ENCODE results near the gene TCL1A.
"Not testable (repeated sequence)": the region's sequence is repeated elsewhere in the genome, so short reads cannot be mapped to it uniquely, and the experiment has no call there.

The TCL1A gene

GRCh38 chr14:95713596-95714371, at the start of gene TCL1A:
TCL1A (minus strand) TSS chr14:95714125; CDS start chr14:95714066, 59 bp downstream.
- no peak for DNase-seq (ENCODE audit: low read depth)

DNA sequence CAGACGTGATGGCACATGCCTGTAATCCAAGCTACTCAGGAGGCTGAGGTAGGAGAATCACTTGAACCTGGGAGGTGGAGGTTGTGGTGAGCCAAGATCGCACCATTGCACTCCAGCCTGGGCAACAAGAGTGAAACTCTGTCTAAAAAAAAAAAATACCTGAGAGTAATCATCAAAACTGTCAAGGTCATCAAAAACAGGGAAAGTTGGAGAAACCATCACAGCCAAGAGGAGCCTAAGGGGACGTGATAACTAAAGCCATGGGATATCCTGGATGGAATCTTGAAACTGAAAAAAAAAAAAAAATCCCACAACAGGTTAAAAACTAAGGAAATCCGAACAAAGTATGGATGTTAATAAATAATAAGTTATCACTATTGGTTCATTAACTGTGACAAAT, 49.1 kb upstream of the TCL1A start:
- not testable (repeated sequence) for DNase-seq (ENCODE audit: low read depth)

GRCh38 chr14:95761436-95761835, 47.5 kb upstream of the TCL1A start:
- DNase-seq (ENCODE audit: low read depth): no peak

DNA sequence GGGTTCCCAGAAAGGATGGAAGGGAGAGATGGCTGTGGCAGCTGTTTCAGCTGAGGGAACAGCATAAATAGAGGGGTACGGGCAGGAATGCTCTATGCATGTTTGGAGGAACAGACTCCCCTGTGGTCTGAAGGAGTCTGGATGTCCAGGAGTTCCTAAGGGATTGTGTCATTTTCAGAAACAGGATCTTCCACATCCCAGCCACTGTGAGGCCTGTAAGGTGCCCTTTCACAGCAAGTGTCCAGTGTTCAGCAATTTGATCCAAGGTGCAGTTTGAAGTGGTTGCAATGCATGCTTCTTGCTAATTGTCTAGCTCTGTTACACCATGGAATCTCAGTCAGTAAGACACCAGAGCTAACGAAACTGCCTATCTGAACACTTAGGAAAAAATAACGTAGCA, 46.7 kb upstream of the TCL1A start:
- no peak for DNase-seq (ENCODE audit: low read depth)

- DNase-seq (ENCODE audit: low read depth): no peak
These were observed 46.0 kb upstream of the TCL1A start for GRCh38 chr14:95759941-95760340.

- no peak for DNase-seq (ENCODE audit: low read depth)
These were observed 44.4 kb upstream of the TCL1A start for GRCh38 chr14:95758331-95758730.

DNA sequence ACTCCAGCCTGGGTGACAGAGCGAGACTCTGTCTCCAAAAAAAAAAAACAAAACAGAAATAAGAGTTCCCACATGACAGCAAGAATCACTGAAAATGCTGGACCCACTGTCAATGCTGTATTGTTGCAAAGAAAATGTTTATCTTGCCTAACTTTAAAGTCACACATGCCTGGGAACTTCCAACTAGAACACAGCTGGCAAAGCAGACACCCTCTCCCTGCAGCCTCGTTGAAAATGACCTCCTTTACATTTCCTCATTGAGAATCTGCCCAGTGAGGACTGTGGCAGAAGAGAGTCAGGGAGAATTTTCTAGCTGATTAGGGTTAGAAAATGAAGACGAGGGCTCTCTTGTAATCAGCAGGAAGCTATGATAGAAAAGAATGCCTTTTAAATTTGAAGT, 42.8 kb upstream of the TCL1A start:
- DNase-seq (ENCODE audit: low read depth): no peak

GRCh38 chr14:95756127-95756526, 42.2 kb upstream of the TCL1A start:
- no peak for DNase-seq (ENCODE audit: low read depth)

GRCh38 chr14:95741781-95742180, 27.9 kb upstream of the TCL1A start:
- DNase-seq (ENCODE audit: low read depth): no peak

- no peak for DNase-seq (ENCODE audit: low read depth)
These were observed 27.1 kb upstream of the TCL1A start for GRCh38 chr14:95741038-95741490.

GRCh38 chr14:95739356-95739755, 25.4 kb upstream of the TCL1A start:
- DNase-seq (ENCODE audit: low read depth): no peak

GRCh38 chr14:95733212-95733611, 19.3 kb upstream of the TCL1A start:
- DNase-seq (ENCODE audit: low read depth): no peak

GRCh38 chr14:95730126-95730525, 16.2 kb upstream of the TCL1A start:
- no peak for DNase-seq (ENCODE audit: low read depth)

DNA sequence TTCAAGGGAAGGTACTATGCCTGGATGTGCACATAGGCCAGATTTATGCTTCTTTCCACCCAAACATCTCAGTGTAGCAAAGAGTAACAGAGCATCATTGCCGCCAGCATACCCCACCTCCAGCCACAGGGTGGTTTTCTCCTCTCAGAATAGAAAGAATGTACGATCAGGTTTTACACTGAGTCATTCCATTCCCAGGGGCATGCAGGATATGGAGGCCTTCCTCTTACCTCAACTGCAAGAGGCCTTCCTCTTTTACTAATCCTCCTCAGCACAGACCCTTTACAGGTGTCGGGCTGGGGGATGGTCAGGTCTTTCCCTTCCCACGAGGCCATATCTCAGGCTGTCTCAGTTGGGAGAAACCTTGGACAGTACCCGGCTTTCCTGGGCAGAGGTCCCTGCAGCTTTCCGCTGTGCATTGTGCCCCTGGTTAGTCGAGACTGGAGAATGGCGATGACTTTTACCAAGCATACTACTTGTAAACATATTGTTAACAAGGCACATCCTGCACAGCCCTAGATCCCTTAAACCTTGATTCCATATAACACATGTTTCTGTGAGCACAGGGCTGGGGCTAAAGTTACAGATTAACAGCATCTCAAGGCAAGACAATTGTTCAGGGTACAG, 15.6 kb upstream of the TCL1A start:
- DNase-seq (ENCODE audit: low read depth): not testable (repeated sequence)

GRCh38 chr14:95727056-95727700, 13.3 kb upstream of the TCL1A start:
- DNase-seq (ENCODE audit: low read depth): no peak

- no peak for DNase-seq (ENCODE audit: low read depth)
These were observed 11.9 kb upstream of the TCL1A start for GRCh38 chr14:95725685-95726336.

- DNase-seq (ENCODE audit: low read depth): no peak
These were observed 8.7 kb upstream of the TCL1A start for GRCh38 chr14:95722525-95723190.

DNA sequence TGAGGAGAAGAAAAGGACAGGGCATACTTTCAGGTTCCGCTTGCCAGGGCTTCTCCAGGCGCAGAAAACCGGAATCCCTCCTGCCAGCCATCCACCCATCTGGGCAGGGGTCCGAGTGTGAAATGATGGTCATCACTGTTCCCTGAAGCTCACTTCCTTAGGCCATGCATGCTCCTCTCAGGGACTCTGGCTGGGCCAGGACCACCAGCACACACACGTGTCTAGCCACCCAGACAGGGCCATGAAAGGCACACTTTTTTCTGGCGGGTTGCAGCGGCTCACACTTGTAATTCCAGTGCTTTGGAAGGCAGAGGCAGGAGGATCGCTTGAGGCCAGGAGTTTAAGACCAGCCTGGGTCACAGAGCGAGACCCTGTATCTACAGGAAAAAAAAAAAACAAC, 1.5 kb downstream of the TCL1A start:
- no peak for DNase-seq (ENCODE audit: low read depth)

GRCh38 chr14:95711476-95712176, 2.3 kb downstream of the TCL1A start:
- DNase-seq (ENCODE audit: low read depth): no peak

DNA sequence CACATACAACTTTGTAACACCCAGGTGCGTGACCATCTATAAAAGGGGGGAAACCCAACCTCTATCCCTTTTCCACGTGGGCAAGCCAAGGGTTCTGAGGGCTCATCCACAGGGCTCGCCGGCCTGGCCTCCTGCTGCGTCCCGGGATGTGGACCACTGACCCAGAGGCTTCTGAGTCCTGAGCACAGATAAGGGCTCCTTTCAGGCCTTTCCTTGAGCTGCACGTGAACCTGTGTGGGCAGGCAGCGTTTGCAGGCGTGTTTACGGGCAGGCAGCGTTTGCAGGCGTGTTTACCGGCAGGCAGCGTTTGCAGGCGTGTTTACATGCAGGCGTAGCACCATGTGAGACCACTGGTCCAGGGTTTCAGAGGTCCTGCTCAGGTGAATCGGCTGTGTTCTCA, 3.8 kb downstream of the TCL1A start:
- no peak for DNase-seq (ENCODE audit: low read depth)

DNA sequence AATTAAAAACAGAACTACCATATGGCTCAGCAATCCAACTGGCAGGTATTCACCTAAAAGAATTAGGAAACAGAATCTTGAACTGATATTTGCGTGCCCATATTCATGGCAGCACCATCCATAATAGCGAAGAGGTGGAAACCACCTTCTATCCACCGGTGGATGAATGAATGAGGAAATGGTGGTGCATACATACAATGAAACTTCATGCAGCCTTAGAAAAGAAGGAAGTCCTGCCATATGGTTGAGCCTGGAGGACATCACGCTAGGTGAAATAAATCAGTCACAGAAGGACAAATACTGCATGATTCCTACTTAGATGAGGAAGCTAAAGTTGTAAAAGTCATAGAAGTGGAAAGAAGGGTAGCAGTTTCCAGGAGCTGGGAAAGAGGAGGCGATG, 6.6 kb downstream of the TCL1A start:
- no peak for DNase-seq (ENCODE audit: low read depth)
